ENCODE measurements around the gene GNB1L.

- TF ChIP-seq CTCF (IDR thresholded peaks at IDR 0.05; ENCODE audit: low read length) = no peak
- no peak for TF ChIP-seq EZH2 (optimal IDR thresholded peaks at IDR 0.05; ENCODE audit: low read depth, low read length)
- TF ChIP-seq EZH2phosphoT487 (IDR thresholded peaks at IDR 0.05; ENCODE audit: low read length) = no peak
These were observed 48.4 kb upstream of the GNB1L start for GRCh38 chr22:19903031-19903430.
